ENCODE data around the gene KCTD2.

DNA sequence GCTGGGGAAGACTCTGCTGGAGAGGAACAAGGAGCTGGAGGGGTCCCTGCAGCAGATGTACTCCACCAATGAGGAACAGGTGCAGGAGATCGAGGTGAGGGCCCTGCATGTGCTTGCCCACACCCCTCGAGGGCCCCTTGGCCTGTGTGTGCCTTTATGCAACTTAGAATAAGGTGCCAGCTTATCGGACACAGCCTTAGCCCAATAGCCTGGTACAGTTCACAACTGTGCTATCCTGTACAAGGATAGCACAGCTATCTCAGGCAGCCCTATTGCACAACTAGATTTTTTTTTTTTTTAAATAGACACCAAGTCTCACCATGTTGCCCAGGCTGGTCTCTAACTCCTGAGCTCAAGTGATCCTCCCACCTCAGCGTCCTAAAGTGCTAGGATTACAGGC, 47.5 kb upstream of the KCTD2 start:
- TF ChIP-seq, protein P1, sequence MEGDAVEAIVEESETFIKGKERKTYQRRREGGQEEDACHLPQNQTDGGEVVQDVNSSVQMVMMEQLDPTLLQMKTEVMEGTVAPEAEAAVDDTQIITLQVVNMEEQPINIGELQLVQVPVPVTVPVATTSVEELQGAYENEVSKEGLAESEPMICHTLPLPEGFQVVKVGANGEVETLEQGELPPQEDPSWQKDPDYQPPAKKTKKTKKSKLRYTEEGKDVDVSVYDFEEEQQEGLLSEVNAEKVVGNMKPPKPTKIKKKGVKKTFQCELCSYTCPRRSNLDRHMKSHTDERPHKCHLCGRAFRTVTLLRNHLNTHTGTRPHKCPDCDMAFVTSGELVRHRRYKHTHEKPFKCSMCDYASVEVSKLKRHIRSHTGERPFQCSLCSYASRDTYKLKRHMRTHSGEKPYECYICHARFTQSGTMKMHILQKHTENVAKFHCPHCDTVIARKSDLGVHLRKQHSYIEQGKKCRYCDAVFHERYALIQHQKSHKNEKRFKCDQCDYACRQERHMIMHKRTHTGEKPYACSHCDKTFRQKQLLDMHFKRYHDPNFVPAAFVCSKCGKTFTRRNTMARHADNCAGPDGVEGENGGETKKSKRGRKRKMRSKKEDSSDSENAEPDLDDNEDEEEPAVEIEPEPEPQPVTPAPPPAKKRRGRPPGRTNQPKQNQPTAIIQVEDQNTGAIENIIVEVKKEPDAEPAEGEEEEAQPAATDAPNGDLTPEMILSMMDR (IDR thresholded peaks at IDR 0.05; ENCODE audit: borderline replicate concordance, extremely low read depth, low read length, poor library complexity, severe bottlenecking), result no peak
- TF ChIP-seq EZH2 (IDR thresholded peaks at IDR 0.05; ENCODE audit: borderline replicate concordance, low read depth, low read length, severe bottlenecking), result no peak
